HG02943 (cell line): Measurements from ENCODE around the gene INSYN2A.

Experiments used
- ATAC-seq: cut with Tn5 transposase; IDR thresholded peaks from one replicate; pipeline ENCODE4 v1.9.1; 2021; ENCODE audit warnings: mild to moderate bottlenecking, low read depth, moderate library complexity; ENCODE audit not compliant: unreplicated experiment

The INSYN2A gene

GRCh38 chr10:127157089-127157488, 39.3 kb downstream of the INSYN2A start:
- no peak for ATAC-seq

- no peak for ATAC-seq
Measured at GRCh38 chr10:127154831-127155620, 41.4 kb downstream of the INSYN2A start.

GRCh38 chr10:127153181-127153580, 43.2 kb downstream of the INSYN2A start:
- ATAC-seq, result no peak

GRCh38 chr10:127151981-127152699, 44.3 kb downstream of the INSYN2A start:
- ATAC-seq, result no peak

GRCh38 chr10:127151541-127151940, 44.9 kb downstream of the INSYN2A start:
- no peak for ATAC-seq

GRCh38 chr10:127150136-127150535, 46.3 kb downstream of the INSYN2A start:
- no peak for ATAC-seq

- ATAC-seq, result no peak
Measured at GRCh38 chr10:127149501-127150081, 46.8 kb downstream of the INSYN2A start.

- ATAC-seq, result no peak
Measured at GRCh38 chr10:127148933-127149220, 47.5 kb downstream of the INSYN2A start.

GRCh38 chr10:127148066-127148932, 48.1 kb downstream of the INSYN2A start:
- no peak for ATAC-seq

GRCh38 chr10:127146661-127147060, 49.7 kb downstream of the INSYN2A start:
- ATAC-seq, result no peak
